Peyer's patch (tissue), 4 donors: ENCODE data around the gene CRY2. TPM values are rescaled to one million over a fixed set of nuclear protein-coding genes. Genes with fewer than 3 reads are reported as not detected.
A peak's percentile ranks its signal among the peaks of the same experiment; 100 is the strongest.
"Not testable (repeated sequence)": the region's sequence is repeated elsewhere in the genome, so short reads cannot be mapped to it uniquely, and the experiment has no call there.

ENCODE experiments used
- DNase-seq, 3 donors: peaks; one replicate each; pipeline ENCODE4 v3.0.0-alpha.2; 2017 to 2019
- H3K27ac ChIP-seq, 4 donors: fragments of 200-600 bp; sonication (generic); one replicate each; pipeline ENCODE4 v1.5.1; 2016 to 2019
- H3K27me3 ChIP-seq, 2 donors: fragments of 200-600 bp; sonication (generic); one replicate each; pipeline ENCODE4 v1.5.1; 2019
- H3K36me3 ChIP-seq, 3 donors: fragments of 200-600 bp; sonication (generic); one replicate each; pipeline ENCODE4 v1.5.1; 2016 to 2019
- H3K4me1 ChIP-seq, 4 donors: fragments of 200-600 bp; sonication (generic); one replicate each; pipeline ENCODE4 v1.5.1; 2016 to 2019
- H3K4me3 ChIP-seq, 4 donors: fragments of 200-600 bp; sonication (generic); 1 replicate in 3 of 4; 2 replicates in 1 of 4; pipeline ENCODE4 v1.5.1; 2016 to 2019; ENCODE audit warnings: mild to moderate bottlenecking in 1 of 4
- H3K9me3 ChIP-seq, 4 donors: fragments of 200-600 bp; sonication (generic); one replicate each; pipeline ENCODE4 v1.5.1; 2016 to 2019; ENCODE audit warnings: mild to moderate bottlenecking in 1 of 4
- POLR2A ChIP-seq, 2 donors: fragments of 450-650 bp; IDR thresholded peaks; one replicate each; pipeline ENCODE4 v1.5.1; 2017; ENCODE audit warnings: antibody characterized with exemption in 2 of 2, mild to moderate bottlenecking in 2 of 2, moderate library complexity in 2 of 2
- total RNA-seq, 4 donors: library from RNA; depleted of rRNA; stranded (reverse); fragments of >200 nt; gene quantifications; one replicate each; pipeline ENCODE4 v1.1.0, GENCODE V29; 2016
- TF ChIP-seq, protein P1 (sequence below), 6 experiments: fragments of 450-650 bp in 4 of 6; fragments of 200-600 bp in 2 of 6; sonication (generic) in 1 of 6; IDR thresholded peaks; one replicate each; pipeline ENCODE4 v1.5.1; 2017 to 2019; ENCODE audit warnings: antibody characterized with exemption in 6 of 6, mild to moderate bottlenecking in 3 of 6, moderate library complexity in 1 of 6

Gene CRY2
- total RNA-seq, 4 donors from 2014 or later = 37.7 to 67.6 (median 66.0) TPM

DNA sequence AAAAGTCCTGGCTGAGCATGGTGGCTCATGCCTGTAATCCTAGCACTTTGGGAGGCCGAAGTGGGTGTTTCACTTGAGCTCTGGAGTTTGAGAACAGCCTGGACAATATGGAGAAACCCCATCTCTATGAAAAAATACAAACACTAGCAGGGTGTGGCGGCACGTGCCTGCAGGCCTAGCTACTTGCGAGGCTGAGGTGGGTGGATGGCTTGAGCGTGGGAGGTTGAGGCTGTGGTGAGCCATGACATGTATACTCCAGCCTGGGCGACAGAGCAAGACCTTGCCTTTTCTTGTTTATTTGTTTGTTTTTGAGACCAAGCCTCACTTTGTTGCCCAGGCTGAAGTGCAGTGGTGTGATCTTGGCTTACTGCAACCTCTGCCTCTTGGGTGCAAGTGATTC lies 8.1 kb upstream of the CRY2 start:
- no peaks in the 10 kb centered on the region for H3K36me3 ChIP-seq
- H3K27ac ChIP-seq = no peak overlapping the region
- TF ChIP-seq, protein P1, sequence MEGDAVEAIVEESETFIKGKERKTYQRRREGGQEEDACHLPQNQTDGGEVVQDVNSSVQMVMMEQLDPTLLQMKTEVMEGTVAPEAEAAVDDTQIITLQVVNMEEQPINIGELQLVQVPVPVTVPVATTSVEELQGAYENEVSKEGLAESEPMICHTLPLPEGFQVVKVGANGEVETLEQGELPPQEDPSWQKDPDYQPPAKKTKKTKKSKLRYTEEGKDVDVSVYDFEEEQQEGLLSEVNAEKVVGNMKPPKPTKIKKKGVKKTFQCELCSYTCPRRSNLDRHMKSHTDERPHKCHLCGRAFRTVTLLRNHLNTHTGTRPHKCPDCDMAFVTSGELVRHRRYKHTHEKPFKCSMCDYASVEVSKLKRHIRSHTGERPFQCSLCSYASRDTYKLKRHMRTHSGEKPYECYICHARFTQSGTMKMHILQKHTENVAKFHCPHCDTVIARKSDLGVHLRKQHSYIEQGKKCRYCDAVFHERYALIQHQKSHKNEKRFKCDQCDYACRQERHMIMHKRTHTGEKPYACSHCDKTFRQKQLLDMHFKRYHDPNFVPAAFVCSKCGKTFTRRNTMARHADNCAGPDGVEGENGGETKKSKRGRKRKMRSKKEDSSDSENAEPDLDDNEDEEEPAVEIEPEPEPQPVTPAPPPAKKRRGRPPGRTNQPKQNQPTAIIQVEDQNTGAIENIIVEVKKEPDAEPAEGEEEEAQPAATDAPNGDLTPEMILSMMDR (IDR thresholded peaks at IDR 0.05) = no peak
- no peak for TF ChIP-seq POLR2A (IDR thresholded peaks at IDR 0.05)
- no peaks in the 10 kb centered on the region for H3K4me1 ChIP-seq
- H3K9me3 ChIP-seq = no peaks in the 10 kb centered on the region
- DNase-seq = no peak
- H3K4me3 ChIP-seq = no peak overlapping the region
- no peaks in the 10 kb centered on the region for H3K27me3 ChIP-seq

DNA sequence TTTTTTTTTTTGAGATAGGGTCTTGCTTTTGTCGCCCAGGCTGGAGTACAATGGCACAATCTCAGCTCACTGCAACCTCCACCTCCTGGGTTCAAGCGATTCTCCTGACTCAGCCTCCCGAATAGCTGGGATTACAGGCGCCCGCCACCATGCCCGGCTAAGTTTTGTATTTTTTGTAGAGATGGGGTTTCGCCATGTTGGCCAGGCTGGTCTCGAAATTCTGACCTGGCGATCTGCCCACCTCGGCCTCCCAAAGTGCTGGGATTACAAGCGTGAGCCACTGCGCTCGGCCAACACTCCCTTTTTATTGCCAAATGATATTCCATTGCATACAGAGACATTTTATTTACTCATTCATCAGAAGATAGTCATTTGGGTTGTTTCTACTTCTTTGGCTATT lies 7.0 kb upstream of the CRY2 start:
- not testable (repeated sequence) for H3K4me3 ChIP-seq, H3K27me3 ChIP-seq, H3K4me1 ChIP-seq, H3K36me3 ChIP-seq, H3K27ac ChIP-seq, DNase-seq, H3K9me3 ChIP-seq

DNA sequence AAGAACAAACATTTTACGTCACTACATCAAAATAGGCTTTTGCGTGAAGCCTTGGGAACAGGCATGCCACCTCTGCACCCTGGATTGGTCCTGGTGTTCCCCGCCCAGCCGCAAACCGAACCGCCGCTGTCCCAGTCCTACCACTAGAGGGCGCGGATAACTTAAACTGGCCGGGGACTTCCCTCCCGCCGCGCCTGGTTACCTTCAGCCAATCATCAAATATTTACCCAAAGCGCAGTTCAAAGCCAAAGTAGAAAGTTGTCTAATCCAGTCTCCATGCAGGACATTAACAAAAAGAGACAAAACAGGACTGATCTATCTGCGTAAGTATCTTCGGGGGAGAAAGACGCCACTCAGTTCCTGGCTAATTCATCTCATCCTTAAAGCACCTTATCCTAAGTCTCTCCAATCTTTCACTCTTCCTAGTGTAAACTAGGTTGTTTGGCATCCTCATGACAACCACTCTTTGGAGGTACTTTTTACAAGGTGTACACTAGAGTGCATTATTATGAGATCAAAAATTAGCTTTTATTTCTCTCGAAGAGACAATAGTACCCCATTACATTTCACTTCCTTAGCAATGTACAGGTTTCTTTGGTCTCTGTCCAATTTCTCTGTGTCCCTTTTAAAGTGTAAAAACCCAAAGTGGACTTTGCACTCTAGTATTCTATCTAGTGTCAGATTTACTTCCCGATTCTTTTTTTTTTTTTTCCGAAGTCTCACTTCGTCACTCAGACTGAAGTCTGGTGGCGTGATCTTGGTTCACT lies 3.9 kb upstream of the CRY2 start:
- H3K36me3 ChIP-seq = no peaks in the 10 kb centered on the region
- H3K4me1 ChIP-seq = peaks cover 0 to 7% (median 5%) of the 10 kb centered on the region in 4 donors
- H3K27me3 ChIP-seq = no peaks in the 10 kb centered on the region
- peak overlapping the region in 3 of 4 donors; percentile 71 to 91 (median 89) for H3K27ac ChIP-seq
- DNase-seq = peak; percentile 90 to 96 (median 92)
- H3K9me3 ChIP-seq = no peaks in the 10 kb centered on the region
- peak in 1 of 2 donors; percentile 12 for TF ChIP-seq POLR2A (IDR thresholded peaks at IDR 0.05)
- TF ChIP-seq, protein P1 (IDR thresholded peaks at IDR 0.05) = peak; percentile 93 to 96 (median 95)
- peak overlapping the region in 2 of 4 donors; percentile 33 for H3K4me3 ChIP-seq

DNA sequence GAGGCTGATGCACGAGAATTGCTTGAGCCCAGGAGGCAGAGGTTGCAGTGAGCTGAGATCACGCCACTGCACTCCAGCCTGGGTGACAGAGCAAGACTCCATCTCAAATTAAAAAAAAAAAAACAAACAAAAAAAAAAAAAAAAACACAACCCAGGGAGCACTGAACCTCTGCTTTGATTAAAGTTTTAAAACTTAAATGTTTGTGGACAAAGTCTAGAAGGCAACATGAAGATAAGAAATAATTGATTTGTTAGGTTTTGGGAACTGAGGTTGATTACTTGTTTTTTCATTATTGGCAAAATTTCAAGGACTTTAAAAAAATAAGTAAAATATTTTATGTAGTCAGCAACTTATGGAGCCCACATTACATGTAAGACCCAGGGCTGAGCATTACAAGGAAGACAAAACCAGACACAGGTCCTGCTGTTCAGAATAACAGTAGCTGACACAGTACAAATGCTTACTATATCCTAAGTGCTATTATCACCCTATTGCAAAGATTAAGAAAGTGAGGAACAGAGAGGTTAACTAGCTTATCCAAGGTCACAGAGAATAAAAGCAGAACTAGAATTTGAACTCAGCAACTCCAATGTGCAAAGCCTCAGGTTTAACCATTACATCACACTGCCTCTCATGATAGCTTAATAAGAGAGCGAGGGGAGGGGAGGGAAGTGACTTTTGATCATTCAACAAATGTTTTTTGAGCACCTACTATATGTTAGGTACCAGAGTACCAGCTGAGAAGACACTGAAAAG lies 2.3 kb upstream of the CRY2 start:
- Histone ChIP-seq H3K36me3 (no peaks in the 10 kb centered on the region), H3K27ac (no peak overlapping the region), H3K9me3 (no peaks in the 10 kb centered on the region), H3K4me3 (no peak overlapping the region), H3K4me1 (peaks cover 0 to 20% (median 10%) of the 10 kb centered on the region in 4 donors), H3K27me3 (no peaks in the 10 kb centered on the region)
- TF ChIP-seq, protein P1 (IDR thresholded peaks at IDR 0.05) = no peak
- no peak for TF ChIP-seq POLR2A (IDR thresholded peaks at IDR 0.05)
- no peak for DNase-seq

DNA sequence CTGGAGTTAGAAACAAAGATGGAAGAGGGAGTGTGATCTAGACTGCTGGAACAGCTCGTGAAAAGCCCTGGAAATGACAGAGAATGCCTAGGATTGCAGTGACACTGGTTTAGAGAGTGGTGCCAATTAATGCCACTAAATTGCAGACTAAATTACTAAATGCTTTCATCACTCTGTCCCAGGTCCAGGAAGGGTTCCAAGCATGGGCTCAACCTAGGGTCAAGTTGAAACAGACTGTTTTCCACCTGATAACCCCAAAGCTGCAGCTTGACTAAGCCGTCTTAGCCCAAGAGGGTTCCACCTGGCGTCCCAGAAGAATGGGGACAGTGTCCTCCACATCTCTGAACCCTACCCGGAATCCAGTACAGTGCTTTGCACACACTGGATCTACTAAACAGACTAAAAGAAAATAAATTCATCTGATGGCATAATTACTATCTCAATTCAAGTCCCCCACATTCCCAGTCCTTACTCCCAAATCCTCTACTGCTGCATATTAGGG lies 1.1 kb upstream of the CRY2 start:
- no peaks in the 10 kb centered on the region for H3K27me3 ChIP-seq
- no peak for DNase-seq
- peak overlapping the region; percentile 90 to 97 (median 94) for H3K27ac ChIP-seq
- H3K4me3 ChIP-seq = no peak overlapping the region
- no peaks in the 10 kb centered on the region for H3K9me3 ChIP-seq
- H3K4me1 ChIP-seq = peaks cover 0 to 23% (median 10%) of the 10 kb centered on the region in 4 donors
- TF ChIP-seq POLR2A (IDR thresholded peaks at IDR 0.05) = no peak
- TF ChIP-seq, protein P1 (IDR thresholded peaks at IDR 0.05) = no peak
- H3K36me3 ChIP-seq = no peaks in the 10 kb centered on the region

DNA sequence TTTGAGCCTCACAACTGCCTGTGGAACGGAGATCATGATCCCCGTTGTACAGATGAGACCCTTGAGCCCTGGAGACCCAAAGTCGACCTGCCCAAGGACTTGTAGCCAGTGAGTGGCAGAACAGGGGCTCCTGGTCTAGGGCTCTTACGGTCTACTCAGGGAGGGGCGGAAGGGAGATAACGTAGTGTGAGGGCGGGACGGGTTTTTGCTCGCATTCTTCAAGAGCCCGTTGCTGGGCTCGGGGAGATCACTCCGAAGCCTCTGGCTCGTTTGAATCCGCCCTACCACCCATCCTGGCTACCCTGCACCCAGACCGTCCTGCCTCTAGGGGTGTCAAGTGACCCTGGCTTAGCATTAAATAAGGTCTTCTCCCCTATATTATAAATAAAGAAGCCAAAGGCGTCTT lies 639 bp downstream of the CRY2 start:
- Histone ChIP-seq H3K9me3 (no peaks in the 10 kb centered on the region), H3K36me3 (no peaks in the 10 kb centered on the region), H3K27ac (peak overlapping the region; percentile 90 to 97 (median 94)), H3K4me1 (peaks cover 0 to 36% (median 13%) of the 10 kb centered on the region in 4 donors), H3K4me3 (peak overlapping the region; percentile 66 to 98 (median 80)), H3K27me3 (no peaks in the 10 kb centered on the region)
- peak in 2 of 3 donors; percentile 39 to 70 for DNase-seq
- TF ChIP-seq, protein P1 (IDR thresholded peaks at IDR 0.05) = peak in 2 of 6 experiments; percentile 7 to 34
- TF ChIP-seq POLR2A (IDR thresholded peaks at IDR 0.05) = no peak
